PC-9 (cell line): ENCODE results near the gene IRF5. TPM values are rescaled to one million over a fixed set of nuclear protein-coding genes. Genes with fewer than 3 reads are reported as not detected.

Source experiments
- BruUV-seq: library from RNA; stranded (reverse); fragments of 400-500 nt; replicated peaks from 2 replicates; lab custom pipeline; 2021; lab: Mats Ljungman, UMichigan
- CTCF ChIA-PET: fragments of 300-600 bp; sonication (Branson Sonifier 250); formaldehyde crosslinking; loops from one replicate; lab custom pipeline; 2022; ENCODE audit warnings: antibody characterized with exemption; lab: Charles Lee
- POLR2A ChIA-PET: fragments of 300-600 bp; sonication (Branson Sonifier 250); formaldehyde crosslinking; loops from one replicate; lab custom pipeline; 2022; ENCODE audit warnings: antibody characterized with exemption; ENCODE audit not compliant: unreplicated experiment; lab: Charles Lee
- DNase-seq, 2 experiments: peaks; one replicate each; pipeline versions ENCODE4 v3.0.0 to v3.0.0-alpha.2; 2015 to 2022; ENCODE audit warnings: mixed read lengths in 1 of 2
- H2AFZ ChIP-seq: fragments of 200-600 bp; sonication (generic); 2 replicates; pipeline ENCODE4 v1.8.1; 2017; ENCODE audit warnings: antibody characterized with exemption
- H3F3A ChIP-seq: fragments of 200-600 bp; sonication (generic); 2 replicates; pipeline ENCODE4 v1.8.1; 2017; ENCODE audit warnings: antibody characterized with exemption, mild to moderate bottlenecking, low read depth; ENCODE audit not compliant: insufficient read depth
- H3K27ac ChIP-seq: fragments of 200-600 bp; sonication (generic); 2 replicates; pipeline ENCODE4 v1.6.1; 2016; ENCODE audit warnings: mixed run types
- H3K27me3 ChIP-seq: fragments of 200-600 bp; sonication (generic); 2 replicates; pipeline ENCODE4 v1.6.1; 2016; ENCODE audit warnings: low read depth, mixed run types; ENCODE audit not compliant: insufficient read depth
- H3K36me3 ChIP-seq: fragments of 200-600 bp; sonication (generic); 2 replicates; pipeline ENCODE4 v1.6.1; 2016; ENCODE audit warnings: low read depth, mixed run types
- H3K4me1 ChIP-seq: fragments of 200-600 bp; sonication (generic); replicated peaks from 2 replicates; pipeline ENCODE4 v1.6.1; 2016; ENCODE audit warnings: mixed run types; ENCODE audit not compliant: insufficient read depth
- H3K4me2 ChIP-seq: fragments of 200-600 bp; sonication (generic); 2 replicates; pipeline ENCODE4 v1.6.1; 2017; ENCODE audit warnings: mixed run types
- H3K4me3 ChIP-seq: fragments of 200-600 bp; sonication (generic); 2 replicates; pipeline ENCODE4 v1.6.1; 2016; ENCODE audit warnings: mixed run types
- H3K79me2 ChIP-seq: fragments of 200-600 bp; sonication (generic); 2 replicates; pipeline ENCODE4 v1.6.1; 2017; ENCODE audit warnings: low read depth, mixed run types
- H3K9me2 ChIP-seq: fragments of 200-600 bp; sonication (generic); 2 replicates; pipeline ENCODE4 v1.8.1; 2017; ENCODE audit warnings: mild to moderate bottlenecking; ENCODE audit not compliant: insufficient read depth
- H3K9me3 ChIP-seq: fragments of 200-600 bp; sonication (generic); 2 replicates; pipeline ENCODE4 v1.8.1; 2016; ENCODE audit warnings: low read depth; ENCODE audit not compliant: insufficient read depth
- H4K20me1 ChIP-seq: fragments of 200-600 bp; sonication (generic); 2 replicates; pipeline ENCODE4 v1.8.1; 2017; ENCODE audit not compliant: insufficient read depth
- EZH2 ChIP-seq: fragments of 200-600 bp; sonication (generic); IDR thresholded peaks from 2 replicates; pipeline ENCODE4 v1.8.0; 2017; ENCODE audit warnings: antibody characterized with exemption, low read depth
- intact Hi-C: fragments of 100-400 bp; cut with micrococcal nuclease; formaldehyde crosslinking; loops from one replicate; pipeline ENCODE4 v1.10.0; 2022; ENCODE audit not compliant: unreplicated experiment
- total RNA-seq: library from RNA; stranded (reverse); gene quantifications from 2 replicates; pipeline ENCODE4 v1.2.3, GENCODE V29; 2021
- TF ChIP-seq, protein P1 (sequence below): fragments of 200-600 bp; sonication (generic); conservative IDR thresholded peaks from 2 replicates; pipeline ENCODE4 v1.6.1; 2017; ENCODE audit warnings: mixed run types, antibody characterized with exemption, mild to moderate bottlenecking, moderate library complexity

IRF5 gene
- total RNA-seq, 1 experiment from 2014 or later = 3.4 TPM

DNA sequence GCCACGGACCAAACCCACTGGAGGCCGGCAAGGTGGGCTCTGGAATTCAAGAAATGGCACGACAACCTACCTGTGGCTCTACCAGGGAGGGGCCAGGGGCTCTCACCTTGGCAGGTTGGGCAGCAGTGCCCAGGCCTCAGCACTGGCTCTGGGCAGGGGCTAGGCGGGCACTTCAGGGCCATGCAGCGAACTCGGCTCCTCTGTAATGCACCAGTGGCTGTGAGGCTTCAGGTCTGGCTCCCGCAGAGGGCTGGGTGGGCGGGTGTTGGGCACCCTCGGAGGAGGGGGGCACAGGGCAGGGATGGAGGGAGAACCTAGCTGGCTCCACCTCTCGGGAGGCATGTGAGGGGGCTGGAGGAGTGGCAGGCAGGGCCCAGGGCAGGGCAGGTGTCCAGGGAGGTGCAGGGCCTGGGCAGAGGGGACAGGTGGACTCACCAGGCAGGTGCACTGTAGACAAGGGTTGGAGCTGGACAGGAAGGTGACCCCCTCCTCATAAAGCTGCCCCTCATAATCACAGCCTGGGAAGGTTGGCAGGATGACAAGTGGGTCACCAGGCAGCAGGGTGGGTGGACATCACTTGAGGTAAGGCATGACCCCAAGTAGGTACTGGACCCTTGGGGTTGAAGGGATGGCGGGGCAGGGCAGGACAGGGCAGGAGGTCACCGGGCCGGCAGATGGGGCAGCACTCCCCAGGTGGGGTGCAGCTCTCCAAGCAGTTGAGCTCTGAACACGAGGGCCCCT is 33.9 kb upstream of the IRF5 start:
- Histone ChIP-seq H3K27ac (peak overlapping the region; percentile 66), H3K4me1 (peaks cover 27% of the 10 kb centered on the region), H3K79me2 (no peaks in the 10 kb centered on the region), H3K4me3 (no peak overlapping the region), H3K9me2 (no peaks in the 10 kb centered on the region), H3F3A (peaks cover 26% of the 10 kb centered on the region; the same call in 1 of the 2 replicates), H2AFZ (no peak overlapping the region), H3K4me2 (peak overlapping the region; percentile 42), H3K36me3 (0 out of 2 replicates have a peak, but pooled peaks cover 5% of the 10 kb centered on the region), H3K27me3 (no peaks in the 10 kb centered on the region), H4K20me1 (no peaks in the 10 kb centered on the region), H3K9me3 (no peaks in the 10 kb centered on the region)
- CTCF ChIA-PET = interaction anchor here (0.7 to 1.6 kb wide), 2 partner anchors 188 to 310 kb away, joined by 3 to 5 read pairs; no protein-coding TSS in a partner anchor
- POLR2A ChIA-PET = interaction anchor here (0.7 kb wide), 4 partner anchors 8 to 151 kb away, joined by 3 to 6 read pairs (median 4); partner anchors contain the start of gene IRF5
- TF ChIP-seq, protein P1, sequence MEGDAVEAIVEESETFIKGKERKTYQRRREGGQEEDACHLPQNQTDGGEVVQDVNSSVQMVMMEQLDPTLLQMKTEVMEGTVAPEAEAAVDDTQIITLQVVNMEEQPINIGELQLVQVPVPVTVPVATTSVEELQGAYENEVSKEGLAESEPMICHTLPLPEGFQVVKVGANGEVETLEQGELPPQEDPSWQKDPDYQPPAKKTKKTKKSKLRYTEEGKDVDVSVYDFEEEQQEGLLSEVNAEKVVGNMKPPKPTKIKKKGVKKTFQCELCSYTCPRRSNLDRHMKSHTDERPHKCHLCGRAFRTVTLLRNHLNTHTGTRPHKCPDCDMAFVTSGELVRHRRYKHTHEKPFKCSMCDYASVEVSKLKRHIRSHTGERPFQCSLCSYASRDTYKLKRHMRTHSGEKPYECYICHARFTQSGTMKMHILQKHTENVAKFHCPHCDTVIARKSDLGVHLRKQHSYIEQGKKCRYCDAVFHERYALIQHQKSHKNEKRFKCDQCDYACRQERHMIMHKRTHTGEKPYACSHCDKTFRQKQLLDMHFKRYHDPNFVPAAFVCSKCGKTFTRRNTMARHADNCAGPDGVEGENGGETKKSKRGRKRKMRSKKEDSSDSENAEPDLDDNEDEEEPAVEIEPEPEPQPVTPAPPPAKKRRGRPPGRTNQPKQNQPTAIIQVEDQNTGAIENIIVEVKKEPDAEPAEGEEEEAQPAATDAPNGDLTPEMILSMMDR = no peak
- no peak for TF ChIP-seq EZH2
- no peak for DNase-seq
- no TSS peak for BruUV-seq
- intact Hi-C loops = loop anchor here (1.0 kb wide), 2 partner anchors 10 to 188 kb away; no protein-coding TSS in a partner anchor

DNA sequence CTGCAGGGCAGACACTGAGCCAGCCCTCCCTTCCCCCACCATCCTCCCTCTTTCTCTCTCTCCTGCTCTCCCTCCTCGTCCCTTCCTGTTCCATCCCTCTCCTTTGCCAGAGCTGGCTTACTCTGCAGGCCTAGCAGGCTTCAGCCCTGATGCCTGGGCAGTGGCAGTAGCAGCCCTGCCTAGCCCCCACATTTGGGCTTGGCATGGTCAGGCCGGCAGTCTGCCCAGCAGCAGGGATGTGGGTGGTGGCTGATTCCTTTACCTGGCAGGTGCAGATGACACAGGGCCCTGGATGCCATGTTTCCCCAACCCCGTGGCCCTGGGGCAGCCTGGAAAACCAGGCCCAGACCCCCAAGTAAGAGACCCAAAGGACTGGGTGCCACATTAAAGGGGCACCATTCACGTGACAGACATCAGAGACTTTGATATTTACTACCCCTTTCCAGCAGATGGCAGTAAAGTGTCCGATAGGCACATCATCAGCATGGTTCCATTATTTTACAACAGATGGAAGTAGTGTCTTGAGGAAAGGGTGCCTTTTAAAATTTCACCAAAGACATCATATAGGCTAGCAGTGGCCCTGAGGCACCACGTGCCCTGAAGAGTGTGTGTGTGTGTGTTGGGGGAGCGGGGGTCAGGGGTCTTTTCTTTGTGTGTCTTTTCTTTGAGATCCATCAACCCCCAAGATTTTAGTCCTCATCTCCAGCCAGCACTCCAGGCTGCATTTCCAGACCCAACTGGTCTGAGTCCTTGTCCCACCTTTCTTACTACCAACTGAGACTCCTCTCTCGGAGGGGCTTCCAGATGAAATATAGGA is 33.1 kb upstream of the IRF5 start:
- POLR2A ChIA-PET = interaction anchor here (0.7 kb wide), 2 partner anchors 33 to 113 kb away, joined by 4 to 6 read pairs; partner anchors contain the start of gene IRF5
- no TSS peak for BruUV-seq
- Histone ChIP-seq H3K9me3 (no peaks in the 10 kb centered on the region), H3K27me3 (no peaks in the 10 kb centered on the region), H3K4me2 (peak overlapping the region; percentile 17; the same call in 1 of the 2 replicates), H3K4me3 (no peak overlapping the region), H3K79me2 (no peaks in the 10 kb centered on the region), H2AFZ (no peak overlapping the region), H3K9me2 (no peaks in the 10 kb centered on the region), H3K27ac (no peak overlapping the region), H3F3A (peaks cover 23% of the 10 kb centered on the region; the same call in 1 of the 2 replicates), H3K36me3 (0 out of 2 replicates have a peak, but pooled peaks cover 4% of the 10 kb centered on the region), H3K4me1 (peaks cover 27% of the 10 kb centered on the region), H4K20me1 (no peaks in the 10 kb centered on the region)
- no peak for TF ChIP-seq EZH2
- TF ChIP-seq, protein P1 = peak; percentile 73
- intact Hi-C loops = loop anchor here (1.0 kb wide), 2 partner anchors 11 to 187 kb away; no protein-coding TSS in a partner anchor
- no peak for DNase-seq
- CTCF ChIA-PET = interaction anchor here (1.6 kb wide), 1 partner anchor 309 kb away, joined by 5 read pairs; no protein-coding TSS in a partner anchor
